Measurements from ENCODE around the gene SAXO2.

DNA sequence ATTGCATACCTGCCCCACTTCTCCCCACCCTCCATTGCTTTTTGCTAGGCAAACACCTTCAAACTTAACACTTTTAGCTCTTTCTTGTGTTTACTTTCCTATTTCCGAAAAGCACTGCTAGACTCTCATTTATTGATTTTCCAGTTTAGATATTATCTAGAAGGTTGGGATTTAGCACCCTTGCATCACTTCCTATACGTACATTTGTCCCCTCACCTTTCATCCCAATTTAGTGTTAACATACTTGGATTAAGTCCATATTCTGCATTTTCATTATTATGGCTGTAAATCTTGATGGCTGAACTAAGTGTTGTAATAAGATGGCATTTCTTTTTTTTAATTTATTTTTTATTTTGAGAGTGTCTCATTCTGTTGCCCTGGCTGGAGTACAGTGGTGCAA lies 47.2 kb downstream of the SAXO2 start:
- TF ChIP-seq EZH2 (IDR thresholded peaks at IDR 0.05; ENCODE audit: low read depth, unreplicated experiment) (no peak), POLR2AphosphoS5 (IDR thresholded peaks at IDR 0.05; ENCODE audit: low read depth) (no peak), CREB1 (CRISPR knock-in tag; IDR thresholded peaks at IDR 0.05; ENCODE audit: low read depth) (no peak), EZH2phosphoT487 (IDR thresholded peaks at IDR 0.05; ENCODE audit: unreplicated experiment) (no peak), NANOG (IDR thresholded peaks at IDR 0.05; ENCODE audit: borderline replicate concordance) (no peak), ZNF331 (CRISPR knock-in tag; IDR thresholded peaks at IDR 0.05; ENCODE audit: low read depth) (no peak)
- TF ChIP-seq, protein P1, sequence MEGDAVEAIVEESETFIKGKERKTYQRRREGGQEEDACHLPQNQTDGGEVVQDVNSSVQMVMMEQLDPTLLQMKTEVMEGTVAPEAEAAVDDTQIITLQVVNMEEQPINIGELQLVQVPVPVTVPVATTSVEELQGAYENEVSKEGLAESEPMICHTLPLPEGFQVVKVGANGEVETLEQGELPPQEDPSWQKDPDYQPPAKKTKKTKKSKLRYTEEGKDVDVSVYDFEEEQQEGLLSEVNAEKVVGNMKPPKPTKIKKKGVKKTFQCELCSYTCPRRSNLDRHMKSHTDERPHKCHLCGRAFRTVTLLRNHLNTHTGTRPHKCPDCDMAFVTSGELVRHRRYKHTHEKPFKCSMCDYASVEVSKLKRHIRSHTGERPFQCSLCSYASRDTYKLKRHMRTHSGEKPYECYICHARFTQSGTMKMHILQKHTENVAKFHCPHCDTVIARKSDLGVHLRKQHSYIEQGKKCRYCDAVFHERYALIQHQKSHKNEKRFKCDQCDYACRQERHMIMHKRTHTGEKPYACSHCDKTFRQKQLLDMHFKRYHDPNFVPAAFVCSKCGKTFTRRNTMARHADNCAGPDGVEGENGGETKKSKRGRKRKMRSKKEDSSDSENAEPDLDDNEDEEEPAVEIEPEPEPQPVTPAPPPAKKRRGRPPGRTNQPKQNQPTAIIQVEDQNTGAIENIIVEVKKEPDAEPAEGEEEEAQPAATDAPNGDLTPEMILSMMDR (conservative IDR thresholded peaks at IDR 0.05; ENCODE audit: low read depth in 2 of 2), result no peak
- TF ChIP-seq, protein P2, sequence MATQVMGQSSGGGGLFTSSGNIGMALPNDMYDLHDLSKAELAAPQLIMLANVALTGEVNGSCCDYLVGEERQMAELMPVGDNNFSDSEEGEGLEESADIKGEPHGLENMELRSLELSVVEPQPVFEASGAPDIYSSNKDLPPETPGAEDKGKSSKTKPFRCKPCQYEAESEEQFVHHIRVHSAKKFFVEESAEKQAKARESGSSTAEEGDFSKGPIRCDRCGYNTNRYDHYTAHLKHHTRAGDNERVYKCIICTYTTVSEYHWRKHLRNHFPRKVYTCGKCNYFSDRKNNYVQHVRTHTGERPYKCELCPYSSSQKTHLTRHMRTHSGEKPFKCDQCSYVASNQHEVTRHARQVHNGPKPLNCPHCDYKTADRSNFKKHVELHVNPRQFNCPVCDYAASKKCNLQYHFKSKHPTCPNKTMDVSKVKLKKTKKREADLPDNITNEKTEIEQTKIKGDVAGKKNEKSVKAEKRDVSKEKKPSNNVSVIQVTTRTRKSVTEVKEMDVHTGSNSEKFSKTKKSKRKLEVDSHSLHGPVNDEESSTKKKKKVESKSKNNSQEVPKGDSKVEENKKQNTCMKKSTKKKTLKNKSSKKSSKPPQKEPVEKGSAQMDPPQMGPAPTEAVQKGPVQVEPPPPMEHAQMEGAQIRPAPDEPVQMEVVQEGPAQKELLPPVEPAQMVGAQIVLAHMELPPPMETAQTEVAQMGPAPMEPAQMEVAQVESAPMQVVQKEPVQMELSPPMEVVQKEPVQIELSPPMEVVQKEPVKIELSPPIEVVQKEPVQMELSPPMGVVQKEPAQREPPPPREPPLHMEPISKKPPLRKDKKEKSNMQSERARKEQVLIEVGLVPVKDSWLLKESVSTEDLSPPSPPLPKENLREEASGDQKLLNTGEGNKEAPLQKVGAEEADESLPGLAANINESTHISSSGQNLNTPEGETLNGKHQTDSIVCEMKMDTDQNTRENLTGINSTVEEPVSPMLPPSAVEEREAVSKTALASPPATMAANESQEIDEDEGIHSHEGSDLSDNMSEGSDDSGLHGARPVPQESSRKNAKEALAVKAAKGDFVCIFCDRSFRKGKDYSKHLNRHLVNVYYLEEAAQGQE (IDR thresholded peaks at IDR 0.05; ENCODE audit: unreplicated experiment), result no peak

All from GM23338 (cell line).